AG09309 (cell line): ENCODE measurements around the gene GNG14.

ENCODE experiments used
- DNase-seq: peaks from one replicate; pipeline ENCODE4 v3.0.0-alpha.2; 2010; ENCODE audit warnings: low read depth
- H3K4me3 ChIP-seq: 2 replicates; pipeline ENCODE4 v1.5.1; 2011; ENCODE audit warnings: mild to moderate bottlenecking, low read depth, low read length, moderate library complexity; ENCODE audit not compliant: control insufficient read depth
- TF ChIP-seq, protein P1 (sequence below): IDR thresholded peaks from 2 replicates; pipeline ENCODE4 v1.5.1; 2011; ENCODE audit warnings: mild to moderate bottlenecking, low read depth, low read length, inconsistent platforms; ENCODE audit not compliant: insufficient read depth, control insufficient read depth; ENCODE audit errors: missing control alignments

The GNG14 gene

DNA sequence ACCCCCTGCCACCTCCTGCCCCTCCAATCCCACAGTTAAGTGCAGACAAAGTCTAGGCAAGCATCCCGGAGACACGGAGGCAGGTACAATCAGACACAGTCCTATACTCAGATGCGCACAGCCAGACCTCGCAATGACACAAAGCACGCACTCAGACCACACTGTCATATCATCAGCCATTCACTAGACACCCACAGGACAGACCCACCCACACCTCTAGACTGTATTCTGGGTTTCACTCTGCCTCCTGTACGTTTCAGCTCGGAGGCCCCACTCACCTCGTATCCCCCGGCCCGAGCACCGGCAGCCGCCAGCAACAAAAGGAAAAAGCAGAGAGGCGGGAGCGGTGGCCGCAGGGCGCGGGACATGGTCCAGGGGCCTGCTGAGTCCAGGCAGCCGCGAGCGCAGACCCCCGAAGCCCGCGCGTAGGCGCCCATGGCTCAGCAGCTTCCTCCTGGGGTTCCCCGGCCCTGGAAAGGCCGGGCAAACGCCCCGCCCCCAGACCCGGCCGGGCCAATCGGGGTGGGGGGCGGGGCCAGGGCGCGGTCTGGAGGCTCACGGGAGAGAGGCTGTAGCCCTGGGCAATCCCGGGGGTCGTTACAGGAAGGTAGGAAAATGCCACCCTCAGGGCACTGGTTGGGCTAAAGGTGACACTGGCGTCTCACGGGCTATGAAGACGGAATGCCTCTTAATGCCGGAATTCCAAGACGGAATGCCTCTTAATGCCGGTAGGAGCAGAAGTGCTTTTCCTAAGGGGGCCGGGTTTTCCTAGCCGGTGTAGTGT lies 21.3 kb upstream of the GNG14 start, which contains the start of the genes MAN2B1 and WDR83:
MAN2B1 (minus strand) TSS at position 478 of the 784 bp plus-strand sequence; CDS start at position 437, 41 bp downstream.
WDR83 (plus strand) TSS at position 543 of the 784 bp plus-strand sequence. CDS start 2,984 bp downstream, outside the sequence.
- H3K4me3 ChIP-seq = peak within 1 kb of the TSS; percentile 80
- TF ChIP-seq, protein P1, sequence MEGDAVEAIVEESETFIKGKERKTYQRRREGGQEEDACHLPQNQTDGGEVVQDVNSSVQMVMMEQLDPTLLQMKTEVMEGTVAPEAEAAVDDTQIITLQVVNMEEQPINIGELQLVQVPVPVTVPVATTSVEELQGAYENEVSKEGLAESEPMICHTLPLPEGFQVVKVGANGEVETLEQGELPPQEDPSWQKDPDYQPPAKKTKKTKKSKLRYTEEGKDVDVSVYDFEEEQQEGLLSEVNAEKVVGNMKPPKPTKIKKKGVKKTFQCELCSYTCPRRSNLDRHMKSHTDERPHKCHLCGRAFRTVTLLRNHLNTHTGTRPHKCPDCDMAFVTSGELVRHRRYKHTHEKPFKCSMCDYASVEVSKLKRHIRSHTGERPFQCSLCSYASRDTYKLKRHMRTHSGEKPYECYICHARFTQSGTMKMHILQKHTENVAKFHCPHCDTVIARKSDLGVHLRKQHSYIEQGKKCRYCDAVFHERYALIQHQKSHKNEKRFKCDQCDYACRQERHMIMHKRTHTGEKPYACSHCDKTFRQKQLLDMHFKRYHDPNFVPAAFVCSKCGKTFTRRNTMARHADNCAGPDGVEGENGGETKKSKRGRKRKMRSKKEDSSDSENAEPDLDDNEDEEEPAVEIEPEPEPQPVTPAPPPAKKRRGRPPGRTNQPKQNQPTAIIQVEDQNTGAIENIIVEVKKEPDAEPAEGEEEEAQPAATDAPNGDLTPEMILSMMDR = no peak
- DNase-seq = no peak

DNA sequence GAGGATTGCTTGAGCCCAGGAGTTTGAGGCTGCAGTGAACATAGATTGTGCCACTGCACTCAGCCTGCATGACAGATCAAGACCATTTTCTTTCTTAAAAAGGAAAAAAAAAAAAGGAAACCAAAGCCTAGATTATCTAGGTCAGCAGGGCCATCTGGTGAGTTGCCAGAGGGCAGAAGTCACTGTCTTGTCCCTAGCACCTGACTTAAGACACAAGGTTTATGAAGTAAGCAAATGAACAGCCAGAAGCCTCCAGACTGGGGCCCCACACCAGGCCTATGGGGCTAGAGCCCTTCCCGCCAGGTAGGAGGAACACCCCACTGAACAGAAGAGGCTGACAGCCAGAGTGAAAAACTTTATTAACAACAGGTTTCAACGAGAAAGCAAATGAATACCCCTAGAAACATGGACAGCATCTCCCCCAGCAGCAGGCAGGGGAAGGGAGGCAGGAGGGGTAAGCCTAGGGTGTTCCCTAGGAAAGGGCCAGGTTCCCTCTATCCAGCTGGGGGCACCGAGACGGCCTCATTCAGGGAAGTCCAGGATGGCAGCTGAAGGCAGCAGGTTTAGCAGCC lies 20.0 kb upstream of the GNG14 start:
- TF ChIP-seq, protein P1 = no peak
- no peak overlapping the region for H3K4me3 ChIP-seq
- DNase-seq = no peak

DNA sequence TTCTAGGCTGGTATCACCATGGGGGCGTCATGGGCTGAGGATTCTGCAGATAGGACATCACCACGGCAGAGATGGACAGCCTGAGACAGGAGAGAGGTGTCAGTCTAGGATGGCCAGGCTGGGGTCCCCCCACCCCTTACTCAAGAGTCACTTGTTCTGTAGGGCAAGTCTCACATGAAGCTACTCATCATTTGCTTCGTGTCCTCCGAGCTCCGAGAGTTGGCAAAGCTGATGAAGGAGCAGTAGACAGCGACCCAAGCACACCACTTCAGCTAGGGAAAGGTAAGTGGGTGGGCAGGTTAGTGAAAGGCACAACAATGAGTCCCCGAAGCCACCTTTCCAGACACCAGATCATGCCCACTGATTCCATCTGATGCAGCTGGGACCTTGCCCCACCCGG lies 19.5 kb upstream of the GNG14 start:
- no peak for DNase-seq
- H3K4me3 ChIP-seq = peak overlapping the region; percentile 72
- TF ChIP-seq, protein P1 = no peak

DNA sequence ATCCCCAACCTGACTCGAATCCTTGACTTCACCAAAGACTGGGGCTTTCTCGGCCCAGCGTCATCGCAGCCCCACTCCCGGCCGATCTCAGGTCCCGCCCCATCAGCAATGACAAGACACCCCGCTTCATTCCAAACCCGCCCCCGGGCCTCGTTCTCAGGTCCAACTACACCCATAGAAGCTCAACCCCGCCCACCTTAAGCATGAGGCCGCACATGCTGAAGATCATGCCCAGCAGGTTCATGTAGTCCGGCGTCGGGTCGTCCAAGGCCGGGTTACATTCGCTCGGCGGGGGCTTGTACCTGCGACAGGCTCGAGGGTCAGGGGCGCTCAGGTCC lies 18.9 kb upstream of the GNG14 start:
- TF ChIP-seq, protein P1 = no peak
- DNase-seq = no peak
- peak overlapping the region; percentile 72 for H3K4me3 ChIP-seq

DNA sequence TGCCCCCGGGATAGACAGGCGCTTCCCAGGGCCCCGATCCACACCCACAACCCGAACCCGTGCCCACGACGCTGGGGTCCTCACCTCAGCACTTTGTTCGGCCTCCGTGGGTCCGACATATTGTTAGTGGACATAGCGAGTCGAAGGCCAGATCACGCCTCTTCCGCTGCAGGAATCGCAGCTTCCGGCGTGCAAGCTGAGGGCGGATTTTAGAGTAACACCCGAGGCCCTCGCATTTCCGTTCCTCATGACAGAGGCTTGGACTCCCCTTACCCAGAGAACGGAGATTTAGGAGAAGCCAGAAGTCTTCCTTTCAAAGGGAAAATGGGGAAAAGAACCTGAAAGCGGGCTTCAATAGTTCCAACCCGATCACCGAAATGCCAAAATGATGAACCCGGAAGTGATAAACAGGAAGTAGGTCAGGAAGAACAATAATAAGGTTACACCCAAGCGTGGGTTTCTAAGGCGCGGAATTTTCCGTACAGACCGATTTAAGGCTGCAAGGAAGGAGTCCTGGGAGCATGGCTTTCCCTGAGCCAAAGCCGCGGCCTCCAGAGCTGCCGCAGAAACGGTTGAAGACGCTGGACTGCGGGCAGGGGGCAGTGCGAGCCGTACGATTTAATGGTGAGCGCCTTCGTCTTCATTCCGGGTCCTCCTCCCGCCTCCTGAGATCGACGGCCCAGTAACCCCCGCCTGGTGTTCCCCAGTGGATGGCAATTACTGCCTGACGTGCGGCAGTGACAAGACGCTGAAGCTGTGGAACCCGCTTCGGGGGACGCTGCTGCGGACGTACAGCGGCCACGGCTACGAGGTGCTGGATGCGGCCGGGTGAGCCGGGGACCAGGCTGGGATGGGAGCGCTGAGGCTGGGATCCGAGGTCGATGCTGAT lies 18.3 kb upstream of the GNG14 start:
- peak; percentile 37 for DNase-seq
- H3K4me3 ChIP-seq = peak overlapping the region; percentile 72
- TF ChIP-seq, protein P1 = no peak

DNA sequence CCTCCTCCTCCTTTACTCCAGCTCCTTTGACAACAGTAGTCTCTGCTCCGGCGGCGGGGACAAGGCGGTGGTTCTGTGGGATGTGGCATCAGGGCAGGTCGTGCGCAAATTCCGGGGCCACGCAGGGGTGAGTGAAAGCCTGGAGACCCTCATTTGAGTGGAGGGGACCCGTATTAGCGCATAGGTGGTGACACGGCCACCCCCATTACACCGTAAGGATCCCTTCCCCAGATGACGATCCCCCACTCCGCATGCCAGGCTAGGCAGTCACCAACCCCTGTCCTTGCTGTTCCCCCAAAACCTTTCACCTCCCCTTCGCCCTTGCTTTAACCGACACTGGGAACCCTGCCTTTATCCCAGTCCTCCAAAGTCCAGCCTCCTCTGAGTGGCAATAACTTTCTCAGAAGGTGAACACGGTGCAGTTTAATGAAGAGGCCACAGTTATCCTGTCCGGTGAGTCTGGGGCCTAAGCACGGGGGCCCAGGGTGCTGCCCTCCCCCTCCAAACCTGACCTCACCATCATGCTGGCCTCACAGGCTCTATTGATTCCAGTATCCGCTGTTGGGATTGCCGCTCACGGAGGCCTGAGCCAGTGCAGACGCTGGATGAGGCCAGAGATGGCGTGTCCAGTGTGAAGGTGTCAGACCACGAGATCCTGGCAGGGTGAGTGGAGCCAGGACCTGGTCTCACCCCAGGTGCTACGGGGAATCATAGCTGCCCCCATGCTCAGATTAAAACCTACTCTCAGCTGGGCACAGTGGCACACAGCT lies 17.5 kb upstream of the GNG14 start:
- peak overlapping the region; percentile 72 for H3K4me3 ChIP-seq
- DNase-seq = no peak
- TF ChIP-seq, protein P1 = no peak
